ENCODE data around the gene SORBS1. TPM values are rescaled to one million over a fixed set of nuclear protein-coding genes. Genes with fewer than 3 reads are reported as not detected.

The SORBS1 gene
- total RNA-seq, 2 experiments from 2014 or later, result 0.57 to 3.1 TPM

DNA sequence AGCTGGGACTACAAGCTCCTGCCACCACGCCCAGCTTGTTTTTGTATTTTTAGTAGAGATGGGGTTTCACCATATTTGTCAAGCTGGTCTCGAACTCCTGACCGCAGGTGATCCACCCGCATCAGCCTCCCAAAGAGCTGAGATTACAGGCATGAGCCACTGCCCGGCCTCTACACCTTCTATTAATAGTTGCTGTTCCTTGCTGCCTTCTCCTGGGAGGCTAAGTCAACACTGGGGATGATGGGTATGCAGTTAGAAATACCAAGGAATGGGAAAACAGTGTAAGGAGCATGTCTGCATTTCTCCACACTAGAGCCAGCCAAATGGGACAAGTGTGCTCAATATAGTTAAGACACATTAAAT, 173.1 kb downstream of the SORBS1 start:
- Histone ChIP-seq H3K9me3 (ENCODE audit: low read length) (no peaks in the 10 kb centered on the region), H3K27ac (ENCODE audit: low read depth, low read length, poor library complexity, severe bottlenecking) (no peak overlapping the region), H4K20me1 (ENCODE audit: insufficient read depth, low read length) (no peaks in the 10 kb centered on the region), H3K4me1 (ENCODE audit: insufficient read depth, low read length, poor library complexity, severe bottlenecking) (no peaks in the 10 kb centered on the region), H3K4me3 (ENCODE audit: low read depth, low read length, poor library complexity, severe bottlenecking) (no peak overlapping the region), H3K79me2 (ENCODE audit: insufficient read depth, low read depth, low read length) (no peaks in the 10 kb centered on the region), H3K4me2 (ENCODE audit: low read length) (no peak overlapping the region), H3K36me3 (ENCODE audit: insufficient read depth, low read length) (no peaks in the 10 kb centered on the region), H3K9me2 (ENCODE audit: insufficient read depth, low read length) (no peaks in the 10 kb centered on the region), H2AFZ (ENCODE audit: low read length) (no peak overlapping the region)
- POLR2A ChIA-PET, result interaction anchor here (1.5 kb wide), 1 partner anchor 11 kb away, joined by 6 read pairs; no protein-coding TSS in a partner anchor
- no peak for DNase-seq (ENCODE audit: low spot score)
- TF ChIP-seq, protein P1, sequence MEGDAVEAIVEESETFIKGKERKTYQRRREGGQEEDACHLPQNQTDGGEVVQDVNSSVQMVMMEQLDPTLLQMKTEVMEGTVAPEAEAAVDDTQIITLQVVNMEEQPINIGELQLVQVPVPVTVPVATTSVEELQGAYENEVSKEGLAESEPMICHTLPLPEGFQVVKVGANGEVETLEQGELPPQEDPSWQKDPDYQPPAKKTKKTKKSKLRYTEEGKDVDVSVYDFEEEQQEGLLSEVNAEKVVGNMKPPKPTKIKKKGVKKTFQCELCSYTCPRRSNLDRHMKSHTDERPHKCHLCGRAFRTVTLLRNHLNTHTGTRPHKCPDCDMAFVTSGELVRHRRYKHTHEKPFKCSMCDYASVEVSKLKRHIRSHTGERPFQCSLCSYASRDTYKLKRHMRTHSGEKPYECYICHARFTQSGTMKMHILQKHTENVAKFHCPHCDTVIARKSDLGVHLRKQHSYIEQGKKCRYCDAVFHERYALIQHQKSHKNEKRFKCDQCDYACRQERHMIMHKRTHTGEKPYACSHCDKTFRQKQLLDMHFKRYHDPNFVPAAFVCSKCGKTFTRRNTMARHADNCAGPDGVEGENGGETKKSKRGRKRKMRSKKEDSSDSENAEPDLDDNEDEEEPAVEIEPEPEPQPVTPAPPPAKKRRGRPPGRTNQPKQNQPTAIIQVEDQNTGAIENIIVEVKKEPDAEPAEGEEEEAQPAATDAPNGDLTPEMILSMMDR (conservative IDR thresholded peaks at IDR 0.05; ENCODE audit: low read length), result no peak
- TF ChIP-seq EZH2phosphoT487 (IDR thresholded peaks at IDR 0.05; ENCODE audit: borderline replicate concordance, low read depth, low read length), result no peak
- CTCF ChIA-PET (ENCODE audit: unreplicated experiment), result no interaction called here
- intact Hi-C loops (cut with micrococcal nuclease; ENCODE audit: unreplicated experiment), result no loop called here
- BruUV-seq (replicated peaks), result no TSS peak

DNA sequence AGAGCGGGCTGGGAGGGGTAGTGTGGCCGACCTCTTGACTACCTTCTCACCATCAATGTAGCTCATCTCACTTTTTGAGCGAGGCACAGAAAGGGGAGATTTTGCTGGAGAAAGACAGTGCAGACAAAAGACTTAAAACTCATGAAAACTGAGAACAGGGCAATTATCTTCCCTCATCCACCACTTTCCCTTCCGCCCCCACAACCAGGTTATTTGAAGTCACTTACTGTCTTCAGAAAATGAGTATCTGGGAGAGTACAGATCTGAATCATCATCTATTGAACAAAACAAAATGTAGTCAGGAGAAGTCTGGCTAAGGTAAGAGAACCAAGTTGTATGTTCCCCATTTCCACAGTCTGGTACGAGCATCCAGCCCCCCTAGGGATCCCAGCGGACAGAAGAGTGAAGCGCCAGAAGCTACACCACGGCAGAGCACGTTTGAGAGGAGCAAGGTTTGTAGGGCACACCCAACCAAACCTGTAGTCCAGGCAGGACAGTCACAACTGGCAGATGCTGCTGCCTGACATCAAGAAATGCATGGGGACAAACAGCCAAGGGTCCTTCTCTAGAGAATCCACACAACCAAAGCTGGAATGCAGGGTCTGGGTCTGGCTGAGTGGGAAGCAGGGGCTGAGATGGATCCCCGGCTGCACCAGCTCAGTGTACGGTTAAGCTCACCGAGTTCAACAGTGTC, 177.0 kb downstream of the SORBS1 start:
- no TSS peak for BruUV-seq (replicated peaks)
- no peak for DNase-seq (ENCODE audit: low spot score)
- no peak overlapping the region for H3K4me2 ChIP-seq (ENCODE audit: low read length)
- TF ChIP-seq EZH2phosphoT487 (IDR thresholded peaks at IDR 0.05; ENCODE audit: borderline replicate concordance, low read depth, low read length), result no peak
- TF ChIP-seq, protein P1 (conservative IDR thresholded peaks at IDR 0.05; ENCODE audit: low read length), result no peak
- no peaks in the 10 kb centered on the region for H4K20me1 ChIP-seq (ENCODE audit: insufficient read depth, low read length)
- CTCF ChIA-PET (ENCODE audit: unreplicated experiment), result no interaction called here
- no peaks in the 10 kb centered on the region for H3K4me1 ChIP-seq (ENCODE audit: insufficient read depth, low read length, poor library complexity, severe bottlenecking)
- H2AFZ ChIP-seq (ENCODE audit: low read length), result no peak overlapping the region
- intact Hi-C loops (cut with micrococcal nuclease; ENCODE audit: unreplicated experiment), result no loop called here
- H3K36me3 ChIP-seq (ENCODE audit: insufficient read depth, low read length), result no peaks in the 10 kb centered on the region
- no peaks in the 10 kb centered on the region for H3K9me3 ChIP-seq (ENCODE audit: low read length)
- H3K27ac ChIP-seq (ENCODE audit: low read depth, low read length, poor library complexity, severe bottlenecking), result no peak overlapping the region
- H3K79me2 ChIP-seq (ENCODE audit: insufficient read depth, low read depth, low read length), result no peaks in the 10 kb centered on the region
- POLR2A ChIA-PET, result no interaction called here
- no peaks in the 10 kb centered on the region for H3K9me2 ChIP-seq (ENCODE audit: insufficient read depth, low read length)
- H3K4me3 ChIP-seq (ENCODE audit: low read depth, low read length, poor library complexity, severe bottlenecking), result no peak overlapping the region

DNA sequence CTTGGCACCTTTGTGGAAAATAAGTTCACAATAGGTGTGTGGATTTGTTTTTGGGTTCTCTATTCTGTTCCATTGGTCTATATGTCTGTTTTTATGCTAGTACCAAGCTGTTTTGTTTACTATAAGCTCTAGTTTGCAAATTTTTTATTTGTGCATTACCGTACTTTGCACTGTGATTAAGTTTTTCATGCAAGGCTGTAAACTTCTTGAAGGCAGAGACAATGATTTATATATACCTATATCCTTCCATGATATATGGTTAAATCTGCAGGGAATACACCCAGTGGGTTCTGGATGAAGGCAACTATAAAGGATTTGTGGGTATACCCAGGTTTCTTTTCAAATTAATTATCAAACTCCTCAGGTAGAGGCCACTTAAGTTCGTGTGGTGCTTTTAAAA, 178.6 kb downstream of the SORBS1 start:
- no peak overlapping the region for H2AFZ ChIP-seq (ENCODE audit: low read length)
- intact Hi-C loops (cut with micrococcal nuclease; ENCODE audit: unreplicated experiment), result no loop called here
- H3K9me3 ChIP-seq (ENCODE audit: low read length), result no peaks in the 10 kb centered on the region
- no peak overlapping the region for H3K4me3 ChIP-seq (ENCODE audit: low read depth, low read length, poor library complexity, severe bottlenecking)
- TF ChIP-seq EZH2phosphoT487 (IDR thresholded peaks at IDR 0.05; ENCODE audit: borderline replicate concordance, low read depth, low read length), result no peak
- TF ChIP-seq, protein P1 (conservative IDR thresholded peaks at IDR 0.05; ENCODE audit: low read length), result no peak
- H3K4me1 ChIP-seq (ENCODE audit: insufficient read depth, low read length, poor library complexity, severe bottlenecking), result no peaks in the 10 kb centered on the region
- H3K27ac ChIP-seq (ENCODE audit: low read depth, low read length, poor library complexity, severe bottlenecking), result no peak overlapping the region
- H3K36me3 ChIP-seq (ENCODE audit: insufficient read depth, low read length), result no peaks in the 10 kb centered on the region
- H3K79me2 ChIP-seq (ENCODE audit: insufficient read depth, low read depth, low read length), result no peaks in the 10 kb centered on the region
- DNase-seq (ENCODE audit: low spot score), result no peak
- no peaks in the 10 kb centered on the region for H3K9me2 ChIP-seq (ENCODE audit: insufficient read depth, low read length)
- no peak overlapping the region for H3K4me2 ChIP-seq (ENCODE audit: low read length)
- CTCF ChIA-PET (ENCODE audit: unreplicated experiment), result no interaction called here
- BruUV-seq (replicated peaks), result no TSS peak
- no peaks in the 10 kb centered on the region for H4K20me1 ChIP-seq (ENCODE audit: insufficient read depth, low read length)
- POLR2A ChIA-PET, result interaction anchor here (0.7 kb wide), 2 partner anchors 16 to 38 kb away, joined by 4 to 6 read pairs; no protein-coding TSS in a partner anchor
